NK-92 (cell line): ENCODE data around the gene SLC4A2.

ENCODE experiments used
- DNase-seq: peaks from one replicate; lab custom pipeline; 2025; ENCODE audit not compliant: unreplicated experiment; lab: John Stamatoyannopoulos, UW

The SLC4A2 gene

DNA sequence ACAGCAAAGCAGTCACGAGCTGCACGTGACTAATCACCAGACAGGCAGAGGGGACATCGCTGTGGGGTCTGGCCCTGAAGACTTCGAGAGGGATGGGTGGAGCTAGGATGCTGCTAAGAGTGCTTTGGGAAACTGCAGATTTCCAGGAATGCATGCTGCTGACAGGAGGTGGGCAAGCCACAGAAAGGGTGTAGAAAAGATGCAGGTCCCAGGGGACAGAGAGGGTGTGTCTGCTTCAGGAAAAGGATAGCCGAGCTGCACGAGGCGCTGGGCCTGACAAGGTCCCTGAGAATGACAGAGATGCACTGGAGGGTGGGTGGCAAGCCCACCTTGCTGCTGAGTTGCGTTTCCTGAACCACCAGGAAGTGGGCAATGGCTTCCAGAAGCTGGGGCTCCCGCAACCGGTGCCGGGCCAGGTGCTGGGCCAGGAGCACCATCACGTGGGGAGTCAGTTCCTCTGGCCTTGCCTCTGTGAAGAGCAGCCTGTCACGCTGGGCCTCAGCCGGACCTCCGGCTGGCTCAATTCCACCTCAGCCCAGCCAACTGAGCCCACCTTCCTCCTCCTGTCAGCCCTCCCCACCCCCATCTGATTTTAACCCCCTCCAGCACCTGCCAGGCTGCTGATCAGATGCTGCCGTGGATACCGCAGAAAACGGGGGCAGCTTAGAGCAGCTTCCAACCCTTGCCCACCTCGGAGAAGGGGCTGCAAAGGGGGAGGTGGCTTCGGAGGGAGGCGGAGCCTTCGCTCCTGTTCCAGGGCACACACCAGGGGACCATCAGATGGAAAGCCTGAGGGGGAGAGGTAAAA is 19.0 kb downstream of the SLC4A2 start:
- DNase-seq = no peak

DNA sequence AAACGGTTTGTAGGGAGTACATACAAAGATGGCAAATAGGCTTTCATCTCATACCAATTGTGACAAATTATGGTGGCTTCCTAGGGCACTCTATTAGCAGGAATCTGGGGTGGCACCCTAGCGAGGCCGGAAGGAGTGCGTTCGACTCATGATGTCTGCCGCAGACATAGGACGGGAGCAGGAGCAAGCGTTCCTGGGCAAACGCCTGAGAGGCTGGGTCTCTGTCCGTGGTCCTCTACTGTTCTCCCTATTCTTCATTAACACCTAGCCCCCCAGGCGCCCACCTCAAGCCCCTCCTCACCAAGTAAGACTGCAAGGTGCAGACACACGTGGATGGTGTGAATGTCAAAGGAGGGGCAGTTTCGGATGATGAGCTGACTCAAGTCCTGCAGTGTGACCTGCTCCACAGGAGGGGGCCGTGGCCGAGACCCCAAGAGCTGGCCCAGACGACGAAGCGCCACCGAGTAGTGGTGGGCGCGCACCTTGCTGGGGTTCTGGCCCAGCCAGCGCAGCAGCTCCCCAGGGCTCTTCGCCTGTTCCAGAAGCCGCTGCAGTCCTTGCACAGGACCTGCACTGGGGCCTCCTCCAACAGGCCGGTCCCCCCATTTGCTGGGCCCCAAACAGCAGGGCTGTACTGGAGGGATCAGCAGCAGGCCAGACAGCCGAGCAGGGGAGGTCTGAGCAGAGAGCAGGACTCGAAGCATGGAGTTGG is 20.0 kb downstream of the SLC4A2 start:
- no peak for DNase-seq

- DNase-seq = no peak
These were observed 20.7 kb downstream of the SLC4A2 start for GRCh38 chr7:151080067-151080521.

DNA sequence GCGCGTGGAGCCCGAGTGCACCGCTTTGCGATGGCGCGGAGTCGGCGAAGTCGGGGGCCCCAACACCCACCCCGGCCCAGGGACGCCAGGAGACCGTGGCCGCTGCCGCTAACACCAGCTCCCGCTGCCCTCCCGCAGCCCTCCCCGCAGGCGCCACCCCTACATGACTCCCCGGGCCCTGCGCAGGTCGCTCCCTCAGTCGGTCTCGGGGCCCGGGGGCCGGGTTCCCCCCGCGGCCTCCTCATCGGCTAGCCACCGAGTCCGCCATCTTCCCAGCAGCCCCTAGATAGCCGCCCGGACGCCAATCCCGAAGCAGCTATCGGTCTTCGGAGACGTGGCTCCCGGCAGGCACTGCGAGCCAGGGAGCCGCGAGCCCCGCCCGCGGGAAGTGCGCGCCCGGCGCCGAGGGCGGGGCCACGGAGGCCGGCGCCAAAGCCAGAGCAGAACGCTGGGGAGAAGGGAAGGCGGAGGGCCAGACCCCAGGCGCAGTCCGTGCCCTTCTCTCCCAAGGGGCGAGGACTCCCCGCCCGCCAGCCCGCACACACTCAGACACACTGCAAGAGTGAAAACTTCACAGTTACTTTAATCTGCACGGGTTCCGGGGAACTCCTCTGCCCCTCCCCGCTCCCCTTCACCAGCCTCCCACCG is 21.3 kb downstream of the SLC4A2 start, which contains the start of gene FASTK:
FASTK (minus strand) TSS at position 288 of the 648 bp plus-strand sequence; CDS start at position 245, 43 bp downstream.
- DNase-seq = no peak

DNA sequence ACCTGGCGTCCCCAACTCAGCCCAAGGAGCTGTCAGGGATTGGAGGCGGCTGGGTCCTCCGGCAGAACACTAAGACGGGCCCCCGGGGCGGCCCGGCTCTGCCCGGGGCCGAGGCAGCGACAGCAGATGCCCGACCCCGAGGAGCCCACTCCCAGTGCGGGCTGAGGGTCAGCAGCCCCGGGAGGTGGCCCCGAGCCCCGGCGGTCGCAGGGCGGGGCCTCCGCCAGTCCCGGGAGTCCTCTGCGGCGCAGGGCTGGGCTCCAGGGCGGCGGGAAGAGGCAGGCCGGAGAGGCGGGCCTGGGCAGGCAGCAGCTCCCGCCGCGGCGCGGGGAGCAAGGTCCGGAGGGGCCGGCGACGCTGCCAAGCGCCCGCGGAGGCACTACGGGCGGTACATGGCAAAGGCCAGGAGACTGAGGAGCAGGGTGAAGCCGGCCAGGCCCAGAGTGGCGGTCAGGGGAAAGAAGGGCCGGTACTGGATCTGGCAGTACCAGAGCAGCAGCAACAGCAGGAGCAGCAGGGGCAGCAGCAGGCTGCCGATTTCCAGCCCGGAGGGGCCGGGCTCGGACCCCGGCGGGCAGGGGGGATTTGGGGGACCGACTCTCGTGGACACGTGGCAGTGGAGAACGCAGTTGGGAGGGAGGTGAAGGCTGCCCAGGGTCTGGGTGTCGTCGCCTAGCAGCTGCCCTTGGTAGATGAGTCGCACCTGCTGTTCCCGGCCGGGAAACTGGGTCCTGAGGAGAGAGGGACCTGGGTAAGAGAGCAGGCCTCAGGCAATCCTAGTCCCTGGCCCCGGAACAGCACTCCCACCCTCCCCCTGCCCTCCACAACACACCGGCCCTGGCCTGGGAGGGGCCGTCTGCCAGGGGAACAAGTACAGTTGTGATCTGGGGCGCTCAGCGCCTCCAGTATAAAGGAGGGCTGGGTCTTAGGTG is 22.0 kb downstream of the SLC4A2 start:
- DNase-seq = no peak

DNA sequence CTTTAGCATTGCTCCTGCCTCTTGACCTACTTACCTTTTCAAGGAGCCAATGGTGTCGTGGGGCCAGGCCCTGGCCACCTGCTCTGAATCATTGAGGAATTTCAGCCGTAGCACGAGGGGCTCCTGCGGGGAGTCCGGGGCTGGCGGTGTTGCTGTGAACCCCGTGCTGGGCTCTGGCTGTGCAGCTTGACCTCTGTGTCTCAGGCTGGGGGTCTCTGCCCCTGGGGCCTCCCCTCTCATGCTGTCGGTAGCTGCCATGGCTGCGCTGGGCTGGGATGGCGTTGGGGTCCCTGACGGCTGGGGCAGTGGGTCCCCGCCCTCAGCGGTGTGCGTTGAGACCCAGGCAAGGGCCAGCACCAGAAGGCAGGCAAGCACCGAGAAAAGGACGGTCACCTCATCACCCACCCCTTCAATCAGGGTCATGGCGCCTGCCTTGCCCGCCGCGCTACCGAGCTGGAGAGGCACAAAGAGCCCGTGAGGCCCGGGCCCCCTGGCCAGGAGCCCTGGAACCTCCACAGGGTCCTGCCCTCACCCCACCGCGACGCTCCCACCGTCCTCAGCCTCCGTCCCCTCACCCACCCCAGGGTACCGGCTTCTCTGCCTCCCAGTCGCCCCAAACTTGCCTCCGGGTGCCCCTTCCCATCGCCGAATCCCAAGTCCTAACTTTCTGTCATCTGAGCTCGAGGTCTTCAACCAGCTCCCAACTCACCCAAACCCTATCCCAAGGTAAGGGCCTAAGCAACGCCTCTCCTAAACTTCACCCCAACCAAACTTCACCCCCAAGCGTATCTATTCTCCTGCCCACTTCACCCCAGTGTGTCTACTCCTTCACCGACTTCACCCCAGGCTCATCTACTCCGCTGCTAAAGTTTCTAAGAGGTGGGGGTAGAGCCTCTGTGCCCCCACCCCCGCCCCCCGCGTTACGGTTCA is 23.0 kb downstream of the SLC4A2 start:
- no peak for DNase-seq

GRCh38 chr7:151083071-151083823 is 23.9 kb downstream of the SLC4A2 start, which contains the start of gene TMUB1:
Gene TMUB1, minus strand, starts transcription at chr7:151083493. Its CDS starts 930 bp downstream, at chr7:151082563.
- no peak for DNase-seq

- DNase-seq = no peak
These were observed 24.4 kb downstream of the SLC4A2 start for GRCh38 chr7:151083824-151084160.

DNA sequence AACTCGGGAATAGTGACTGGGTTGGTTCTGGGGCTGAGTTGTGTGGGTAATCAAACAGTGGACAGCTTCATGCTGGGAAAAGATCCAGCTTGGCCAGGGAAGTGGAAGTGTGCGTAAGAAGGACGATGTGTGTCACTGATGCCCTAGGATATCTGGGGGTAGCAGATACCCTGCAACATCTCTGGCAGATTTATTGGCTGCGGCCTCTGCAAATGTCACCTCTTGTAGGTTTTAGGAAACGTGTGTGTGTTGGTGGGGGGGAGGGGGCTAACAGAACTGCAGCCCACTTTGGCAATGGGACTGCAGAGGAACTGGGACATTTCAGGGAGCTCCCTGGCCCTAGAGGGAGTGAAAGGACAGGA is 25.9 kb downstream of the SLC4A2 start:
- no peak for DNase-seq

DNA sequence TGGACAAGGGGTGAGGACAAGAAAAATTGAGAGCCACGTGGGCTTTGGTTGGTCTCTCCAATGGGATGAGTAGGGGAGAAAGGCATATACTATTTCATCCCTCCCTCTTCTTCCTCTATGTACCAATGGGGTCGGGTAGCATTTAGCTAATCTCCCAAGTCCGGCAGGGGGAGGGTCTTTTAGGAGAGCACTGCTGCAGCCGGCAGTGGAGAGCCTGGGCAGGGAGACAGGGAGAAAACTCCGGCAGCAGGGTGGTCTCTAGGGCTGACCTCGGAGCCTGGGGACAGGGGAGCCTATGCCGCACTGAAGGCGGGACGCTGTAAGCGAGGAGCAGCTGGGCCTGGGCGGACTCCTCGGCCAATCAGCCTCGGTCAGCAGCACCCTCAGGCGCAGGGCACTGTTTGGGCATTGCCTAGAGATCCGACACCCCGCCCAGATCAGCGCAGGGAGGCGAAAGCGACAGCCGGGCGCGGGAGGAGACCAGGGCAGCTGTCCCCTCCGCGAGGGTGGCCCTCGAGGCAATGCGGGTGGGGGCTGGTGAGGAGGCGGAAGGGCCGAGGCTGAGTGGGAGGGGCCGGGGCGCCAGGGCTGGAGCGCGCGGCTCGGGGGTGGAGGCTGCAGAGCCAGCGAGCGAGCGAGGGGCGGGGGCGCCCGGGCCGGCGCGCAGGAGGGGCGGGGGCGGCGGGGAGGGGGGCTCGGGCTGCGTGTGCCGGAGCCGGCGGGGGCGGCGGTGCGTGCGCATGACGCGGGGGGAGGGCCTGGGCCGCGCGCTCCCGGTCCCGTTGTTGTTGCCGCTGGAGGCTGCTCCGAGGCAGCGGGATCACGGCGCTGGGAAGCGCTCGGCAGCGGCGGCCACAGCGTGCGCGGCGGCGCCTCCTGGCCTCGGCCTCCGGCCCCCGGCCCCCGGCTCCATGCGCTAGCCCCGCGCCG is 26.6 kb downstream of the SLC4A2 start, which contains the start of gene AGAP3:
AGAP3 (plus strand) TSS at position 785 of the 930 bp plus-strand sequence. CDS start 267 bp downstream, outside the sequence.
- no peak for DNase-seq

DNA sequence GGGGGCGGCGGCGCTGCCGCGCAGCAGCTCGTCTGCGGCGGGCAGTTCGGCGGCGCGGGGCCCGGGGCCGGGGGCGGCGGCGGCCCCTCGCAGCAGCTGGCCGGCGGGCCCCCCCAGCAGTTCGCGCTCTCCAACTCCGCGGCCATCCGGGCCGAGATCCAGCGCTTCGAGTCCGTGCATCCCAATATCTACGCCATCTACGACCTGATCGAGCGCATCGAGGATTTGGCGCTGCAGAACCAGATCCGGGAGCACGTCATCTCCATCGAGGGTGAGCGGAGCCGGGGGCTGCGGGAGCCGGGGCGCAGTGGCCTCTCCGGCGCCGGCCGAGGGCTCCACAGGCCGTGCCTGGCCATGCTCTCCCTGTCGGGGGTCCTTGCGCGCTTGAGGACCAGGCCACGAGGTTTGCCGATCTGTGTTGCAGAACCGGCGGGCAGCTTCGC is 27.4 kb downstream of the SLC4A2 start:
- DNase-seq = no peak

GRCh38 chr7:151087245-151088018 is 28.0 kb downstream of the SLC4A2 start:
- DNase-seq = no peak

DNA sequence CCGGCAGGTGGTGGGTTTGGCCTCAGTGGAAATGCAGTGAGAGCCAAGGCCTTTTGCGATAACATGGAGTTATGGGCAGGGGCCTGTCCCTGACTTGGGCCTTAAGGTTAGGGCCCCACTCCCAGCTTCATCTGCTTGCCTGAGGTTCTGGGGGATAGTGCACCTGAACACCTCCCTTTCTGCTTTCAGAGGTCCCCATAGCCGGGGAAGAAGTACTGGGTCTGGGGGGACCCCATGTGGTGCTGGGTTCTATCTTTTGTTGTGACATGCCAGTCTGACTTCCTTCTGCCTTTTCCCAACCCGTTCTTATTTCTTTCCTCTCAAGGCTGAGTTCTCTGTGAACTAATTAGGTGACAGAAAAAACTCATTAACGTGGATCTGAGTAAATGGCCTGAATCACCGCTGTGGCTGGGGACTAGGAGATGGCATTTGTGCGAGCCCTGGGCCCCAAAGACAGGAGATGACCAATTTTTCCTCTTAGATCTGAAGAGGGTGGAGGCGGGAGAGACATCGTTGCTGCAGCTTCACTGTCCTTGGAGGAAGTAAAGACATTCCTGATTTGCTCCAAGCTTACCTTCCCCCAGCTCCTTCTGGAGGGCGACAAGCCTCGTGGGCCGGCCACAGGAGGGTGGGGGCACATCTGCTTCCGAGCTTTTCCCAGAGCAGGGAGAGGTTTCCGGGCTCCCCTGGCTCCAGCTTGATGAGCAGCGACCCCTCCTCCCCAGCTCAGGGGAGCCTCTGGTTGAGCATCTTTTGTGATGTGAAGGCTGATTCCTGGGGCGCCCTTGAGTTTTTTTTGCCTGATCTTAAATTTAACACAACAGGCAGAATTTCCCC is 28.8 kb downstream of the SLC4A2 start:
- no peak for DNase-seq

- no peak for DNase-seq
These were observed 29.7 kb downstream of the SLC4A2 start for GRCh38 chr7:151088856-151089699.
